ENCODE data around the gene HMGB3. TPM values are rescaled to one million over a fixed set of nuclear protein-coding genes. Genes with fewer than 3 reads are reported as not detected.
"Not testable (repeated sequence)": the region's sequence is repeated elsewhere in the genome, so short reads cannot be mapped to it uniquely, and the experiment has no call there.

The HMGB3 gene
- polyA plus RNA-seq (ENCODE audit: insufficient read length in 4 of 4): 100 to 1,000 TPM in 3 of 4 donors, 10 to 100 TPM in 1; 70.0 to 158 (median 128) TPM

DNA sequence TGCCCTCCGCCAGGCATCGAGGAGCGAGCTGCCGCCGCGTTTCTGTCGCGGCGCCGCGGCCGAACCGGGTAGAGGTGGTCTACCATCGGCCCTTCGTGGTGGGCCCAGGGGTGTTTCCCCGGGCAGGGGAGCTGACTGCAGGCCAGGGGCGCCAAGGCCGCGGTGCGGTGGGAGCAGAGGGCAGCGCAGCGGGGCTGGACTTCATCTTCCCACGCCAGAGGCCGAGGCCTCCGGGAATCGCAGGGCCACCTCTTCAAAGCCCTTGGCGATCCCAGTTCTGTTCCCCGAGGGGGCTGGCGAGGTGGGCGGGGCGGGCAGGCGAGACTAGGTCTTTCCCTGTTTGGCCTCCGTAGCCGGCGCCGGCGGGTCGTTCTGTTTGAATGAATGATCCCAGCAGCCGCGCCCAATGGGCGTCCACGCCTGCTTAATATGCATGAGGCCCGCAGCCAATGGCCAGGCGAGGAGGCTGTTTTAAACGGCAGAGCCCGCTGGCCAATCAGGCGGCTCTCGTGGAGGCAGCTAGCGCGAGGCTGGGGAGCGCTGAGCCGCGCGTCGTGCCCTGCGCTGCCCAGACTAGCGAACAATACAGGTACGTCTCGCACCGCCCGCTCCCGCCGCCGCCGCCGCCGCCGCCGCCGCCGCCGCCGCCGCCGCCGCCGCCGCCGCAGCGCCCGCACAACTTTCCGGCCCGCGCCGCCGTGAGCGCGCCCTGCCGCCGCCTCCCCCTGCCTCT, at the start of gene HMGB3:
Gene HMGB3 (plus strand): TSS at position 548 of the 733 bp plus-strand sequence. CDS start 2,265 bp downstream, outside the sequence.
- peak; percentile 68 to 79 (median 72) for DNase-seq (ENCODE audit: low read depth in 4 of 4, low spot score in 3 of 4)

DNA sequence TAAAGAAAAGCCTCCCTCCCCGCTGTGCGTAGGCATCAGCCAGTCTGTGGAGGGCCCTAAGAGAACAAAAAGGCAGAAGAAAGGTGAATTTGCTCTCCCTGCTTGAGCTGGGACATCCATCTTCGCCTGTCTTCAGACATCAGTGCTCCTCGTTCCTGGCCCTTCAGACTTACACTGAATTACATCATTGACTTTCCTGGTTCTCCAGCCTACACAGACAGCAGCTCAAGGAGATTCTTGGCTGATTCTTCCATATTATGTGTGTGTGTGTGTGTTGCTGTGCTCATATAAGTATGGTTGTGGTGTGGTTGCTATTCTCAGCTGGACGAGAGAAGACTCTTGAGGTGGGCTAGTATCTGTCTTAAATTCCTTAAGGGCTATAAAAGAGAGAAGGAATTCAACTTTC, 49.2 kb upstream of the HMGB3 start:
- DNase-seq (ENCODE audit: low read depth in 4 of 4, low spot score in 3 of 4): no peak

DNA sequence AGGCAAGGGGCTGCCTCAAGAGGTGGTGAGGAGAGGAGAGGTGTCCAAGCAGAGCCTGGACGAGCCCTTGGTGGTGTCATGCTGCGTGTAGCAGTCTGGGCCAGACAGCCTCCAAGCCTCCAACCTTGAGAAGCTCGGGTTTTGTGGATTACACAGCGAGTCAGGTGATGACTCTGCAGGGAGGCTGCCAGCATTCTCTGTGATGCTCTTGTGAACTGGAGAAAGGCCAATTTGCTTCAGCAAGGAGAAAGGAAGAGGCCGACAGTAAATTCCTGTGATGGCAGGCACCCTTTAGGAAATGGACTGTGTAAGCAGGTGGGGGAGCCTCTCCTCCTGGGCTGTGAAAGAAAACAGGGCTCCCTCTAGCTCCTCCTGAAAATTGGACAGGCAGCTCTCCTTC, 48.7 kb upstream of the HMGB3 start:
- no peak for DNase-seq (ENCODE audit: low read depth in 4 of 4, low spot score in 3 of 4)

DNA sequence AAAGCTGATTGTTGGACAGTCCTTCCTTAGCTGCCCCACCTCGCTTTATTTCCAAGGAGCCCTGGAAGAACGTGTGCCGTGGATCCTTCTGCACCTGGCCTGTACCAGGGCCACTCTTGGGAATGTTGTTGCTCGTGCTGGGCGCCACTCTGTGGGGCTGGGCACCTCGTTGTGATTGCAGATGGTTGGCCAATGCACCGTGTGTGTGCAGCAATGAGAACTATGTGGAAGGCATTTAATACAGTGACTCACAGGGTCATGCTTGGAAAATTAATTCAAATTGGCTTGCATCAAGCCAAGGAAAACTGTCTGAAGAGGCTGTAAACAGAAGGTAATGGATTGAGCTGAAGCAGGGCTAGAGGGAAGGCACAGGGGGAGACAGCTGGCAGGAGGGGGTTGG, 47.7 kb upstream of the HMGB3 start:
- no peak for DNase-seq (ENCODE audit: low read depth in 4 of 4, low spot score in 3 of 4)

DNA sequence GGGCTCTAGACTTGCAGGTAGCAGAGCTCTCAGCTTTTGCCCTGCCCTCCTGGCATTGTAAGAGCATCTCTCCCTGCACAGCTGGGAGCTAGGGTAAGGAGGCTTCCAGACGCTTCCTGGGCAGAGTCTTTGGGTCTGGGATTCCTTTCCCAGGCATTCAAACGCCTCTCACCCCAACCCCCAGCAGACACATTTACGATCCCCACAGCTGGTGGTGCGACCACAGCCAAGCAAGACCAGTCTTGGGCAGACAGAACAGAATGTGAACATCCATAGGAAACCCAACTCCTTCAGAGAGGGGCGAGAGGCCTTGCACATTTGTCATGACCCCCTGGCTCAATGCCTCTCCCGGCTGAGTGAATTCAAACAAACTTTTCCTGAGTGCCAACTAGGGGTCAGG, 46.6 kb upstream of the HMGB3 start:
- DNase-seq (ENCODE audit: low read depth in 4 of 4, low spot score in 3 of 4): no peak

DNA sequence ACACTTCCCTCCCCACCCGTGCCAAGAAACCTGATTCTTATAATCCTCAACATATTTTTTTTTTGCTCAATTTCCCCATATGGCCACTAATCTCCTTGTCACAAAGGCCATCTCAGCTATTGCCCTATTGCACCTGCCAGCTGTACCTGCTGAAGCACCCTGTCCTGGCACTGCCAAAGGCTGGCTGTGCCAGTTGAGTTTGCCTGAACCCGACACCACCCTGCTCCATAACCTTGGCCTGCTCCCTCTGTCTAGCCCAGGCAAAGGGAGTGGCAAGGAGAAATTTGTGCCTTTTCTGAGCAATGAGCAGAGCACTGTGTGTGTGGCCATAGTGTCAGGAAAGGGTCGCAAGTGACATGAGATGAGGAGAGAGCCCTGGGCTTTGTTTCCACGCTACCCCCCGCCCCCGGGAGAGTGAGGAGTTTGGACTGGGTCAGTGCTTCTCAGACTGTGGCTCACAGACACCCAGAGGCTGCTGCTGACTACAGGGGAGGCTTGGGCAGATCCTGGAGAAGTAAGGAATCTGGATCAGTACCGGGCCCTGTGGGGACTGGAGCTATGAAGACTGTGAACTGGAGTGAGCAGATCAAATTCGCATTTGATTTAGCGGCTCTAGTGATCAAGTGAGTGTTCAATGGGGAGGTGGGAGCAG, 42.2 kb upstream of the HMGB3 start:
- DNase-seq (ENCODE audit: low read depth in 4 of 4, low spot score in 3 of 4): no peak

DNA sequence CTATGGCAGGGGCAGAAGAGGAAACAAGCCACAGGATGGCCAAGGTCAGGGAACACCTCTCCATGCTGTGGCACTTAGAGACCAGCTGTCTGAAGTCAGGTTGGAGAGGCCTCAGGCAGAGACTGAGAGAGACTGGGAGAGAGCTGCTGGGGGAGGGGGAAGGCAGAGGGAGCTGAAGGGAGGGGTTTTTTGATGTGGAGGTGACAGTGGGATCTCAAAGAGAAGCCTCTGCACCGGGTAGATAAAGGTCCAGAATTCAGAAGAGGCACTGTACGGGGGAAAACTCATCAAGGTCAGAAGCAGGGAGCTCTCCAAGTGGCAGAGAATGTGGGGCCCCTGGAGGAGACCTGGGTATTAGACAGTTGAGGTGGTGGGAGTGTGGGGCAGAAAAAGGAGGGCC, 41.6 kb upstream of the HMGB3 start:
- no peak for DNase-seq (ENCODE audit: low read depth in 4 of 4, low spot score in 3 of 4)

DNA sequence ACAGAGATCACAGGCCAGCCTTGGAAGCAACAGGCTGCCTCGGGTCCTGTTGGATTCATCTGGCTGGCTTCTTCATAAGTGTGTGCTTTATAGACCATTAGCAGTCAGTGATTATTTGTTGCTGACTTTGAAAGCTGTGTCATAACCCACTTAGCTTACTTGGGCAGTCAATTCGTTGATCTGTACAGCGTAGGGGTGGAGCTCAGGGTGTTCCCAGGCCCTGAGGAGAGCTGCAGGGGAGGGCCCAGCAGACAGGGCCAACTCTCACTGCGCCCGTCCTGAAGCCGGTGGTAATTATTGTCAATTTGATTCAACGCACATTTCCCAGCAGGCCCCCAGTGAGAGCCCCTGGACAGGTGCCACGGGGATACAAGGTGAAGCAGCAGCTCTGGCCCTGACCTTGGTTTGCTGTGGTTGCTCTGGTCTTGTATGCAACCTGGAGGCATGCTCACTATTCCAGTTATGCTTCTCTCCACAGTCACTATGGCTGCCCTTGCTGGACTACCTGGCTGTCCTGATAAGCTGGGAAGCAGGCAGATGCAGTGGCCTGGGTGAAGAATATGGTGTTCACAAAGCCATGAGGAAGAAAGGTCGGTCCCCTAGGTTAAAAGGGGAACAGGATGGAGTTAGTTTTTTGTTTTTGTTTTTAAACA, 40.1 kb upstream of the HMGB3 start:
- DNase-seq (ENCODE audit: low read depth in 4 of 4, low spot score in 3 of 4): no peak

DNA sequence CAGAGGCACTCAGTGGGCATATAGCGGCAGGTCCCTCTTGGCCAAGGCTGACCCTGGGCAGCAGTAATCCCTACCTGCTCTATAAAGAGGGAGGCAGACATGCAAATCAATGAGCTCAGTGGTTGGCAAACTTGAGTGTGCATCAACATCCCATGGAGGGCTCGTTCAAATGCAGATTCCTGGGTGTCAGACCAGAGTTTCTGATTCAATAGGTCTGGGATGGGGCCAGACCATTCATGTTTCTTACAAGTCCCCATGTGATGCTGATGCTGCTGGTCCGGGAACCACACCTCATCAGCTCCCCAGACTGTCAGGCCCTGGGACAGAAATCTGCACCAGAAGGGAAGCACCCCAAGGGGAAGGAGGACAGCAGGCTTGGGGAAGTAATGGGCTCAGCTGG, 38.9 kb upstream of the HMGB3 start:
- DNase-seq (ENCODE audit: low read depth in 4 of 4, low spot score in 3 of 4): no peak

DNA sequence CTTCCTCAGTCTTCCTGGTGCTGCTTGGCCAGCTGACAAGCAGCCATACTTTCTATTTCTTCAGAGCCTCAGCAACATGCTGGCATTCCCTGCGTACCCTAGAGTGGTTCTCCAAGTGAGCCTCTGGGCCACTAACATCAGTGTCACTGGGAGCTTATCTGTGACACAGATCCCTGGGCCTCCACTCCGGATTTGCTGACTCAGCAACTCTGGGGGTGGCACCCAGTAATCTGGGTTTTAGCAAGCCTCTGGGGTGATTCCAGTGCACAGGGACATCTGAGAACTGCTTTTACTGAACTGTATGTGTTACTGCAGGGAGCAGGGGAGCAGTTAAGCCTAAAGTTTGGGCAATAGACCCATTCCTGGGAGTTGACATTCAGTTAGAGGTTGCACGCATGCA, 28.2 kb upstream of the HMGB3 start:
- DNase-seq (ENCODE audit: low read depth in 4 of 4, low spot score in 3 of 4): no peak

DNA sequence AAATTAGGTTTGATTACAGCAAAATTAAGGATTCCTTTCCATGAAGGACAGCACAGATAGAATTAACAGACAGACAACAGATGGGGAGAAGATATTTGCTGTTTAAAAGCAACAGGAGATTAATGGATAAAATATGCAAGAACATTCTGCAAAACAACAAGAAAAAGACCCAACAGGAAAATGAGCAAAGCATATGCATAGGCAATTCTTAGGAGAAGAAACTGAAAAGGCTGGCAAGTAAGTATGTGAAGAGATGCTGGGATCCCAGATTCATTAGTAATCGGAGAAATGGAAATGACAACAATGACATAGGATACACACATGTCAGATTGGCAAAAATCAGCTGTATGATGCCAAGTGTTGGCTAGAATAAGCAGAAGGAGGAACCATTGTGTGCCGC, 27.5 kb upstream of the HMGB3 start:
- DNase-seq (ENCODE audit: low read depth in 4 of 4, low spot score in 3 of 4): no peak

DNA sequence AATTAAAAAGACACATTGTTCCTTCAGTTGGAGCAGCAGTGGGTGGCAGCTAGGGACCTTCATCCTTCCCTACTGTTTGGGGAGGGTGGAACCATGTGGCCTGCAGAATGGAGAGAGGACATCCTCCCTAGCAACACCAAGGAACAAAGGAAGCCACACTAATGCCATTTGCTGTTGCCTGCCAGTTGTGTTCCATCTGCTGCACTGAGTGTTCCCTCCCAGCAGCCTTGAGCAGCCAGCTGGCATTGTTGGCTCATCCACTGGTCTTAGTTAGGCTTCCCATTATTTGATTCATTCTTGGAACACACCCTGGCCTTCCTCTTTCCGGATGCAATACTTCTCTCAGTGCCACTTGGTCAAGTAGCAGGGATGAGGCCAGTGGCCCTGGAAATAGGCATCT, 25.0 kb upstream of the HMGB3 start:
- no peak for DNase-seq (ENCODE audit: low read depth in 4 of 4, low spot score in 3 of 4)

DNA sequence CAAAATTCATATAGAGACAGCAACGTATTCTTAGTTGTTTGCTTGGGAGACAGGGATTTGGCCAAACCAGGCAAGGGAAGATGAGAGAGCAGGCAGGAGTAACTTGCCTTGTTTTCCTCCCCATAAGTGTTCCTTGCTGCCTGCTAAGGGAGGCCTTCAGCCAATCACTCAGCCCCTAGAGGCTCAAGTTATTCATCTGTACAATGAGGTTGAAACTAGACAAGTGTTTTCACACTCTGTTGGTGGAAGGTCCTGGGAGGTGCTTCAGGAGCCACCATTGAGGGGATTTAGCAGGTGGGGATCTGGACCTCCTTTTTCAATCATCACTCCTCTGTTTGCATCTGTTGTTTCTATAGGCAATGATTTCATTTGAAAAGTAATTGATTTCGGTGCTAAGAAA, 23.6 kb upstream of the HMGB3 start:
- no peak for DNase-seq (ENCODE audit: low read depth in 4 of 4, low spot score in 3 of 4)

DNA sequence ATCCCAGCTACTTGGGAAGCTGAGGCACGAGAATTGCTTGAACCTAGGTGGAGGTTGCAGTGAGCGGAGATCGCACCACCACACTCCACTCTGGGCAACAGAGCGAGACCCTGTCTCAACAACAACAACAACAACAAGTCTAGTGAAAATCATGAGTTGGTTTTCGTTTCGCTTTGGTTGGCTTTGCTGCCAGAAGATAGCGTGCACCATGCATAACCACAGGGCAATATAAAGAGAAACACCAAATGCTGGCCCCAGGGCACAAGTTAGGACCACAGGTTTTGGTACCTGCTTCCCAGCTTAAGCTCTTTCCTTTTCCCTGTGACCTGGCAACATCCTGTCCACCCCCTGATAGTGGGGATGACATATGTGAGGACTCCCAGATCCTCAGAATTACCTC, 21.5 kb upstream of the HMGB3 start:
- DNase-seq (ENCODE audit: low read depth in 4 of 4, low spot score in 3 of 4): no peak

DNA sequence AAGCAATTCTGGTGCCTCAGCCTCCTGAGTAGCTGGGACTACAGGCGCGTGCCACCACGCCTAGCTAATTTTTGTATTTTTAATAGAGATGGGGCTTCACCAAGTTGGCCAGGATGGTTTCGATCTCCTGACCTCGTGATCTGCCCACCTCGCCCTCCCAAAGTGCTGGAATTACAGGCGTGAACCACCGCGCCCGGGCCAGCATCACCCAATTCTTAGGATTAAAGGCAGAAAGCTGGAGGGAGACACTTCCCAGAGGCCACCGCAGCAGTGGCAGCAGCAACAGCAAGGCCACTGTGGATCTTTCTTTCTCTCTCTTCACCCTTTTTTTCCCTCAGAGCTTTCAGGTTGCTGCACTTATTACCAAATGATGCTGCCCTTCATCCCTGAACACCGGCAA, 18.7 kb upstream of the HMGB3 start:
- not testable (repeated sequence) for DNase-seq (ENCODE audit: low read depth in 4 of 4, low spot score in 3 of 4)

DNA sequence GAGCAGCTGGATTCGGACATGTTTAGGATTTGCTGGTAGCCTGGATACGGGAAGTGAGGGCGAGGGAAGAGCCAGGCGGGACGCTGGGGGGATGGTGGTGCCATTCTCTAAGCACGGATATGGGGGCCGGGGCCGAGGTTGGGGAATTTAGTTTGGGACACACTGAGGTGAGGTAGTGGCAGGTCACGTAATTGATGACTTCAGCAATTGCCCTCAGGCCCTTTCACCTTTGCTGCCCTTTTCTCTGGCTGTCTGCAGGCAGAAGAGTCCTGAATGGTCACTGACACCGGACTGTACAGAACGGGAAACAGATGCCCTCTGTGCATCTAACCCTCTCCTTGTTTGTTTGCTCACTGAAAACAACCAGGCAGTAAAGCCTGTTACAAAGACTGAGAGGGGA, 16.9 kb upstream of the HMGB3 start:
- no peak for DNase-seq (ENCODE audit: low read depth in 4 of 4, low spot score in 3 of 4)

DNA sequence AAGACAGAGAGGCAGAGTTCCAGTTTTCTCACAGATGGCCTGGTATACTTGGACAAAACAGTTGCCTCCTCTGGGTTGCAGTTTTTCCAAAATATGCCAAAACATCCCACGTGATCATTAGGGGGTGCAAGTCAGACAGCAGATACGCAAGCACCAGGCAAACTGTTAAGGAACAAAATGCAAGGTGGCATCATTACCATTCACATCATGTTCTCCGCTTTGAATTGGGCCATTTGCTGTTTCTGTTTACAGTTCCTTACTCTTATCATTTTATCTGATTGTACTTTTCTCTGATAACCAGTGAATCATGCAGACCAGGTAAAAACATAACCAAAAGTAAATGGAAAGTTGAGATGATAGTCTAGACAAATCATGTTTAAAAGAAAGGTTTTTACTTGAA, 16.4 kb upstream of the HMGB3 start:
- no peak for DNase-seq (ENCODE audit: low read depth in 4 of 4, low spot score in 3 of 4)

DNA sequence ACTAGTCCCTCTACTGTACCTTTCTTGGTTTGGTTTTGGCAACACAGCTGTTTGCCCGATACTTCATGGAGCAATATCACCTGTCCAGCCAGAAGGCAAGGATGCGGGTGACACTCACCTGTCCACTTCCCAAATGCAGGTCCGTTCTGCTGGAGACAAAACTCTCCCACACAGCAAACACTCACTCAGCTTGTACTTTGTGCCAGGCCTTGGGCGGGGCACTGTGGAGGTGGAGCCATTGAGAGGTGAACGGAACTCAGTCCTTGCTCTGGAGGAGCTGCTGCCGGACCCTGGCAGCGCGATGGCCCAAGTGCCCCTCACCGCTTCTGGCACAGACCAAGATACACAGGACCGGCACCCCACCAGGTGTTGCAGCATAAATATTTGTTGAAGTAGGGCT, 15.3 kb upstream of the HMGB3 start:
- DNase-seq (ENCODE audit: low read depth in 4 of 4, low spot score in 3 of 4): no peak

DNA sequence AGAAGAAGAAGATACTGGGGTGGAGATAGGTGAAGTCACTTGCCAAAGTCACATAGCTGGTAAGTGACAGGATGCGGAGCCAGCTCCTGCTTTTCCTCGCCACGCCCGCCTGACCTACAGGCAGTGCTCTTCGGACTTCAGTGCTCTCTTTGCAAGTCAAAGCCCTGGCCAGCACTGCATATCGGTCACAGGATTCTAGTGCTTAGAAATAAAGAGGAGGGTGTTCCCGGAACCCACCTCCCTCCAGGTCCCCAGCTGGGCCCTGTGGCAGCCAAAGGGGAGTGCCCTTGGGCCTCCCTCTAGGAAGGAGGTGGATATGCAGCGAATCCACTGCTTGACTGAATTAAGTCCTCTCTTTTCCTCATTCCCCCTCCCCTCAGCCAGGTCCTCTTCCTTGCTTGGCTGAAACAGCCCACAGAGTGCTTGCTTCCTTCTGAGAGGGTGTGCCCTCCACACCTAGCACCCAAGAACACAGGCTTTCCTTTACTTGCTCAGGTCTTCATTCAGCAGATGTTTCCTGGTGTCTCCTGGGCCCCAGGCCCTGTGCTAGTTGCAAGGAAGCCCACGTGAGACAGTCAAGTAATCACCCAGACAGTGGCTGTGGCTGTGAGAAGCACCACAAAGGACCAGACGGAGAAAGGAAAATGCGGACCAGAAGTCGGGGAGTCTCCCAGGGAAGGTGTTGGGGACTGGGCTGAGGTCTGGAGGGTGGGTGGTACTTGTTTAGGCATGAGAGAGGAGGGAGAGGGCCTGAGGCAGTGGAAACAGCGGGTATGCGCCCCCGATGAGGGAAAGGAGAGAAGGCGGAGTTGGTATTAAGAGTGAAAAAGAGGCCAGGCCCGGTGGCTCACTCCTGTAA, 14.0 kb upstream of the HMGB3 start:
- no peak for DNase-seq (ENCODE audit: low read depth in 4 of 4, low spot score in 3 of 4)

DNA sequence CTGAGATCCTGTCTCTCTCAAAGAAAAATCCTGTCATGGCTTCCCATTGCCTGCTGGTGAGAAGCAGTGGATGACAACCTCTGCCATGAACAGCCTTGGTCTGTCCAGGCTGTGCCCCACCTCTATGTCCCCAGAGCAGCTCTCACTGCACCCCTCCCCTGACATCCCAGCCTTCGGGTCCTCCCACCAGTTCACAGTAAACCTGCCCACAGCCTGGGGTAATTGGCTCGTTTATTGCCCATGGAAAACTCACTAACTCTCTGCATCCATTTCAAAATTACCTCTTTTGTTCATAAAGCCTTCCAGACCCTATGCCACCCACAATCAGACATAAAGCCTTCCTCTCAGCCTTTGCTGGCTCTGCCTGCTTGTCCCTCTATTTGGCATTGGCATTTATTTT, 10.7 kb upstream of the HMGB3 start:
- DNase-seq (ENCODE audit: low read depth in 4 of 4, low spot score in 3 of 4): no peak

Data from left renal pelvis (tissue), 4 donors.